WTC11 (cell line): Measurements from ENCODE around the gene ZNF358. TPM values are rescaled to one million over a fixed set of nuclear protein-coding genes. Genes with fewer than 3 reads are reported as not detected.

Experiments used
- ATAC-seq: fragments of 200-7000 bp; cut with Tn5 transposase; 2 replicates; pipeline ENCODE4 v1.10.0; 2021; ENCODE audit warnings: mild to moderate bottlenecking, moderate library complexity
- CTCF ChIA-PET: fragments of 300-600 bp; sonication (Branson Sonifier 250); formaldehyde crosslinking; loops from one replicate; lab custom pipeline; 2021; ENCODE audit warnings: antibody characterized with exemption; lab: Charles Lee
- POLR2A ChIA-PET: fragments of 350-600 bp; sonication (Branson Sonifier 250); formaldehyde crosslinking; loops from one replicate; lab custom pipeline; 2021; ENCODE audit warnings: antibody characterized with exemption; lab: Charles Lee
- DNase-seq: peaks from one replicate; pipeline ENCODE4 v3.0.0; 2021; ENCODE audit warnings: low spot score
- H3K27ac Mint-ChIP-seq: 2 replicates; pipeline ENCODE4 v1.8.0; 2021; ENCODE audit warnings: mixed read lengths
- H3K27me3 Mint-ChIP-seq: 2 replicates; pipeline ENCODE4 v1.8.0; 2021; ENCODE audit warnings: low read depth, mild to moderate bottlenecking, moderate library complexity, mixed read lengths
- H3K36me3 Mint-ChIP-seq: 2 replicates; pipeline ENCODE4 v1.8.0; 2021; ENCODE audit warnings: mixed read lengths
- H3K4me1 Mint-ChIP-seq: 2 replicates; pipeline ENCODE4 v1.8.0; 2022; ENCODE audit warnings: mixed read lengths
- H3K4me3 Mint-ChIP-seq: 2 replicates; pipeline ENCODE4 v1.8.0; 2021; ENCODE audit warnings: mild to moderate bottlenecking, moderate library complexity, mixed read lengths
- H3K9me3 Mint-ChIP-seq: 2 replicates; pipeline ENCODE4 v1.8.0; 2021; ENCODE audit warnings: mixed read lengths
- ARID4B ChIP-seq: sonication (generic); formaldehyde crosslinking; IDR thresholded peaks from 2 replicates; pipeline ENCODE4 v1.8.0; 2023; ENCODE audit warnings: missing genetic modification reagents, mild to moderate bottlenecking, borderline replicate concordance
- FOXP4 ChIP-seq: sonication (generic); formaldehyde crosslinking; IDR thresholded peaks from 2 replicates; pipeline ENCODE4 v1.8.0; 2022; ENCODE audit warnings: mild to moderate bottlenecking, missing genetic modification reagents
- GRHL2 ChIP-seq: fragments of 250-450 bp; sonication (Bioruptor Pico); IDR thresholded peaks from 2 replicates; pipeline ENCODE4 v1.8.0; 2022; ENCODE audit warnings: mild to moderate bottlenecking, moderate library complexity; ENCODE audit not compliant: insufficient replicate concordance, severe bottlenecking
- MYBL2 ChIP-seq: sonication (generic); formaldehyde crosslinking; IDR thresholded peaks from 2 replicates; pipeline ENCODE4 v1.8.1; 2023; ENCODE audit warnings: mild to moderate bottlenecking, moderate library complexity, missing genetic modification reagents
- NR1H2 ChIP-seq: sonication (generic); formaldehyde crosslinking; IDR thresholded peaks from 2 replicates; pipeline ENCODE4 v1.9.0; 2021; ENCODE audit warnings: mild to moderate bottlenecking, moderate library complexity, missing genetic modification reagents
- SMAD3 ChIP-seq: sonication (generic); formaldehyde crosslinking; IDR thresholded peaks from 2 replicates; pipeline ENCODE4 v1.8.0; 2022; ENCODE audit warnings: missing genetic modification reagents, mild to moderate bottlenecking, borderline replicate concordance
- SOX15 ChIP-seq: fragments of 250-450 bp; sonication (Bioruptor Pico); IDR thresholded peaks from 2 replicates; pipeline ENCODE4 v1.9.0; 2021; ENCODE audit warnings: mild to moderate bottlenecking
- SP1 ChIP-seq: sonication (generic); formaldehyde crosslinking; conservative IDR thresholded peaks from 2 replicates; pipeline ENCODE4 v1.8.1; 2022; ENCODE audit warnings: missing genetic modification reagents
- USF1 ChIP-seq: sonication (generic); formaldehyde crosslinking; IDR thresholded peaks from 2 replicates; pipeline ENCODE4 v1.8.0; 2022; ENCODE audit warnings: mild to moderate bottlenecking, missing genetic modification reagents
- ZBTB43 ChIP-seq: sonication (generic); formaldehyde crosslinking; IDR thresholded peaks from 2 replicates; pipeline ENCODE4 v1.8.1; 2023; ENCODE audit warnings: mild to moderate bottlenecking, missing genetic modification reagents
- ZNF121 ChIP-seq: sonication (generic); formaldehyde crosslinking; IDR thresholded peaks from 2 replicates; pipeline ENCODE4 v1.8.0; 2023; ENCODE audit warnings: missing genetic modification reagents
- ZNF263 ChIP-seq: sonication (generic); formaldehyde crosslinking; IDR thresholded peaks from 2 replicates; pipeline ENCODE4 v1.8.1; 2022; ENCODE audit warnings: low read depth, mild to moderate bottlenecking, moderate library complexity, missing genetic modification reagents
- ZNF281 ChIP-seq: sonication (generic); formaldehyde crosslinking; IDR thresholded peaks from 2 replicates; pipeline ENCODE4 v1.8.0; 2023; ENCODE audit warnings: mild to moderate bottlenecking, missing genetic modification reagents
- ZNF423 ChIP-seq: fragments of 250-450 bp; sonication (Bioruptor Pico); IDR thresholded peaks from 2 replicates; pipeline ENCODE4 v2.1.2; 2022; ENCODE audit warnings: mild to moderate bottlenecking, moderate library complexity
- ZNF532 ChIP-seq: fragments of 250-450 bp; sonication (Bioruptor Pico); IDR thresholded peaks from 2 replicates; pipeline ENCODE4 v1.9.0; 2021; ENCODE audit warnings: mild to moderate bottlenecking, borderline replicate concordance
- total RNA-seq: library from RNA; stranded (reverse); gene quantifications from 3 replicates; pipeline ENCODE4 v1.2.3, GENCODE V29; 2021

Gene ZNF358
- total RNA-seq, 1 experiment from 2014 or later = 37.5 TPM

- TF ChIP-seq ZBTB43 (CRISPR knock-in tag) (peak; percentile 98), ZNF532 (no peak), ZNF121 (CRISPR knock-in tag) (peak; percentile 91), ZNF263 (CRISPR knock-in tag) (peak; percentile 72; the same call in 1 of the 2 replicates), USF1 (CRISPR knock-in tag) (peak; percentile 92), FOXP4 (CRISPR knock-in tag) (peak; percentile 100), MYBL2 (CRISPR knock-in tag) (peak; percentile 98), GRHL2 (CRISPR knock-in tag) (no peak), ZNF281 (peak; percentile 97), ZNF423 (CRISPR knock-in tag) (no peak), SMAD3 (CRISPR knock-in tag) (peak; percentile 99)
Measured at GRCh38 chr19:7562646-7563393, 46.9 kb downstream of the ZNF358 start (continued).

- DNase-seq (no peak), ATAC-seq (no peak)
- ChIA-PET POLR2A (no interaction called here), CTCF (interaction anchor here (0.9 to 3.1 kb wide), 4 partner anchors 10 to 234 kb away, joined by 3 to 15 read pairs (median 4); partner anchors contain the start of genes PNPLA6 and TRAPPC5)
- H3K4me3 Mint-ChIP-seq = no peak overlapping the region
- peaks cover 4% of the 10 kb centered on the region for H3K36me3 Mint-ChIP-seq
- no peaks in the 10 kb centered on the region for H3K4me1 Mint-ChIP-seq
- no peak overlapping the region for H3K27ac Mint-ChIP-seq
- H3K9me3 Mint-ChIP-seq = 0 out of 2 replicates have a peak, but pooled peaks cover 5% of the 10 kb centered on the region
- H3K27me3 Mint-ChIP-seq = no peaks in the 10 kb centered on the region
- no peak for TF ChIP-seq SP1 (CRISPR knock-in tag)
- no peak for TF ChIP-seq NR1H2 (CRISPR knock-in tag)
- no peak for TF ChIP-seq ZNF281
- TF ChIP-seq ARID4B (CRISPR knock-in tag) = no peak
- TF ChIP-seq SOX15 (CRISPR knock-in tag) = no peak
Measured at GRCh38 chr19:7564866-7565265, 49.0 kb downstream of the ZNF358 start.
